Spleen (tissue), 7 donors: ENCODE data around the gene BSN.

Experiments
- POLR2A ChIP-seq, 3 donors: fragments of 450-650 bp; IDR thresholded peaks; one replicate each; pipeline ENCODE4 v1.5.1; 2017; ENCODE audit warnings: antibody characterized with exemption in 3 of 3, mild to moderate bottlenecking in 1 of 3
- POLR2AphosphoS5 ChIP-seq, 3 donors: sonication (generic); formaldehyde crosslinking; IDR thresholded peaks; one replicate each; pipeline ENCODE4 v1.5.1; 2017; ENCODE audit warnings: antibody characterized with exemption in 3 of 3
- TF ChIP-seq, protein P1 (sequence below), 11 experiments: fragments of 200-600 bp in 7 of 11; fragments of 450-650 bp in 4 of 11; sonication (generic) in 4 of 11; IDR thresholded peaks in 8 of 11; conservative IDR thresholded peaks in 3 of 11; 1 replicate in 7 of 11; 2 replicates in 4 of 11; pipeline versions ENCODE4 v1.4.0 to v1.8.0; 2016 to 2021; ENCODE audit warnings: antibody characterized with exemption in 11 of 11, inconsistent platforms in 4 of 11, mild to moderate bottlenecking in 1 of 11
- donor health status: DM: no; HTN: no; CAD: no; lungs with moderate emphysema.
- donor health status: DM: no; HTN: no; CAD: no.
- donor health status: DM: no; HTN: no; CAD: no.

DNA sequence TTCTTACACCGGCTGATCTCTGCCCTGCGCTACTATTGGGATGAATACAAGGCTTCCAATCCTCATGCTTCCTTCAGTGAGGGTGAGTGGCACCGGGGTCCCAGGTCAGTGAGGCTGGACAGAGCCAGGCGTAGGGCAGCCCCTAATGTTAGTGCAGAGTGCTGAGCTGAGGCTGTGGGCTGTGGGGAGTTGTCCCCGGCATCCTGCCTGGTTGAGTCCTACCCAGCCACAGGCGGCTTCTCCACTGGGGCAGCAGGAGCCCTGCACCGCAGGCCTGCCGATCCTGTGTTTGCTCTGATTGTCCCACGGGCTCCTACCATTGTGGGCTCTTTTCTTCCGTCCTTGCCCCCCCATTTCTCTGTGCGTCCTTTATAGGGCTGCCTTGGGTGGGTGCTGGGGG, 148.4 kb downstream of the BSN start:
- TF ChIP-seq POLR2A (IDR thresholded peaks at IDR 0.05) (no peak), POLR2AphosphoS5 (IDR thresholded peaks at IDR 0.05) (no peak)
- TF ChIP-seq, protein P1, sequence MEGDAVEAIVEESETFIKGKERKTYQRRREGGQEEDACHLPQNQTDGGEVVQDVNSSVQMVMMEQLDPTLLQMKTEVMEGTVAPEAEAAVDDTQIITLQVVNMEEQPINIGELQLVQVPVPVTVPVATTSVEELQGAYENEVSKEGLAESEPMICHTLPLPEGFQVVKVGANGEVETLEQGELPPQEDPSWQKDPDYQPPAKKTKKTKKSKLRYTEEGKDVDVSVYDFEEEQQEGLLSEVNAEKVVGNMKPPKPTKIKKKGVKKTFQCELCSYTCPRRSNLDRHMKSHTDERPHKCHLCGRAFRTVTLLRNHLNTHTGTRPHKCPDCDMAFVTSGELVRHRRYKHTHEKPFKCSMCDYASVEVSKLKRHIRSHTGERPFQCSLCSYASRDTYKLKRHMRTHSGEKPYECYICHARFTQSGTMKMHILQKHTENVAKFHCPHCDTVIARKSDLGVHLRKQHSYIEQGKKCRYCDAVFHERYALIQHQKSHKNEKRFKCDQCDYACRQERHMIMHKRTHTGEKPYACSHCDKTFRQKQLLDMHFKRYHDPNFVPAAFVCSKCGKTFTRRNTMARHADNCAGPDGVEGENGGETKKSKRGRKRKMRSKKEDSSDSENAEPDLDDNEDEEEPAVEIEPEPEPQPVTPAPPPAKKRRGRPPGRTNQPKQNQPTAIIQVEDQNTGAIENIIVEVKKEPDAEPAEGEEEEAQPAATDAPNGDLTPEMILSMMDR (IDR thresholded peaks at IDR 0.05 in 8 of 11, conservative IDR thresholded peaks at IDR 0.05 in 3 of 11): no peak
